GM10266 (cell line): ENCODE measurements around the gene RMND5A.

Source experiments
- DNase-seq: peaks from one replicate; pipeline ENCODE4 v3.0.0; 2012; ENCODE audit errors: extremely low spot score
- CTCF ChIP-seq: IDR thresholded peaks from 2 replicates; pipeline ENCODE4 v1.5.1; 2012; ENCODE audit warnings: mild to moderate bottlenecking, low read depth; ENCODE audit not compliant: control insufficient read depth, insufficient read depth; ENCODE audit errors: missing control alignments

Gene RMND5A

GRCh38 chr2:86785456-86785855, 65.4 kb downstream of the RMND5A start:
- no peak for DNase-seq

DNA sequence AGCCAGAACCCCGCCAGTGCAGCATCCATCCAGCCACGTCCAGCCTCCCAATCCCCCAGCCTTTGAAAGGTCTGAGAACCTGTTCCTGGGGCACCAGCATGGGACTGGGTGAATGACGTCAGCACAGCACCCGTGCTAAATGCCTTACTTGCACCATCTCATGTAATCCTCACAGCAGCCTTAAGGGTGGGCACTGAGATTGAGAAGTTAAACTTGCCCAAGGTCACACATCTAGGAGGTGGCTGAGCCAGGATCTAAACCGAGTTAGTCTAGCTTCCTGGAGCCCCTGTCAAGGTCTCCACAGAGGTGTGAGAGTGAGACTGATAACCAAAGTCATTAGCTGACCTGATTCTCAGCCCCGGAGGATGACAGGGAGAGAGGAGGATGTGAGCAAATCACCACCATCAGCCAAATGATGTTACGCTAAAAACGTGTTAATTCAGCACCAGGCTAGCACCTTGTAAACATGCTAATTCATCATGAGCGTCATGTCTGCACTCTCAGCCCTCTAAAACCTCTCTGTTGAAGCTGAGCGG, 66.0 kb downstream of the RMND5A start:
- no peak for TF ChIP-seq CTCF
- no peak for DNase-seq

More at GRCh38 chr2:86785456-86785855, 65.4 kb downstream of the RMND5A start:
- no peak for TF ChIP-seq CTCF

DNA sequence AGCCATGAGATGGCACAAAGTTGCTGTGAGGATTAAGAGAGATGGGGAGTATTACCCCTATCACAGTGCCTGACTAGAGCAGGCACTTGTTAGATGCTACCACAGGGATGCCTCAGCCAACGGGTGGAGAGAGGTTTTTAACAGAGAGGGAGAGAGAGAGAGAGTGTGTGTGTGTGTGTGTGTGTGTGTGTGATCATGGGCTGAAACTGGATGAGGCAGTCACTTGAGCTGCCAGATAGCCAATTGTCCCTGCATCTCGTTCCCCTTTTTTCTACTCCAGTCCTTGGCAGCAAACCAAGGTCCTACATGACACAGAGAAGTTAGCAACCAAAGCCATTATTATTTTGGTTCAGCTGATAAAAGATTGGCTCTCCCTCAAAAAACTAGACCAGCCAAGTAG, 67.6 kb downstream of the RMND5A start:
- DNase-seq = no peak

GRCh38 chr2:86788165-86788564, 68.1 kb downstream of the RMND5A start:
- no peak for TF ChIP-seq CTCF

More for the DNA sequence above, 67.6 kb downstream of the RMND5A start:
- TF ChIP-seq CTCF = no peak

DNA sequence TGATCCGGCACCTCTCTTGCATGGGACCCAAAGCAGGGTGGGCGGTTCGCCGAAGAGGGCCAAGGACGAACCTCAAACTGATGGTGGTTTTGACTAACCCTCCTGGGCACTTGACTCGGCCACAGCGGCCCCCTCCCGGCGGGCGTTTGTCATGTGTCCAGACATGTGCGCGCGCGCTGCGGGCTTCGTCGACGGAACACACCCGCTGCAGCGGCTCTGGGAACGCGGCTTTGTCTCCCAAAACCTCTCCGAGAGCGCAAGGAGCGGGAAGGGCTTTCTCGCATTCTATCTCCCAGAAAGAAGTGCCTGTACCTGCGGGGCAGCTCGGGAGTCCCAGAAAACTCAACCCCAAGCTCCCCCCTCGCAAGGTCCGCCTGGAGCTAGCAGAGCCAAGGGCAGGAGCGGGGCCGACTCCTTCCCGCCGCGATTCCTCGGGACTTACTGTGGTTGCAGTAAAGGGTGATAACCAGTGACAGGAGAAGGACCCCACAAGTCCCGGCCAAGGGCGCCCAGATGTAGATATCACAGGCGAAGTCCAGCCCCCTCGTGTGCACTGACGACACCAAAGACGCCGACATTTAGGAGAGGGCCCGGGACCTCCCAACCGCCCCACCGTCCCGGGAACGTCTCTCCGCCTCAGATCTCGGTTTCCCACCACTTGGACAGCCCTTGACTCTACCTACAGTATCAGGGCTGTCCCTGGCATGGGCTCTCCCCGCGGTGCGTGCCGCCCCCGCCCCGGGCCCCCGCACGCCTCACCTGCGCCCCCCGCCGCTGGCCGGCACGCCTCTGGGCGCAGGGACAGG, 69.0 kb downstream of the RMND5A start:
- no peak for TF ChIP-seq CTCF
- no peak for DNase-seq

More at GRCh38 chr2:86788165-86788564, 68.1 kb downstream of the RMND5A start:
- DNase-seq = no peak

DNA sequence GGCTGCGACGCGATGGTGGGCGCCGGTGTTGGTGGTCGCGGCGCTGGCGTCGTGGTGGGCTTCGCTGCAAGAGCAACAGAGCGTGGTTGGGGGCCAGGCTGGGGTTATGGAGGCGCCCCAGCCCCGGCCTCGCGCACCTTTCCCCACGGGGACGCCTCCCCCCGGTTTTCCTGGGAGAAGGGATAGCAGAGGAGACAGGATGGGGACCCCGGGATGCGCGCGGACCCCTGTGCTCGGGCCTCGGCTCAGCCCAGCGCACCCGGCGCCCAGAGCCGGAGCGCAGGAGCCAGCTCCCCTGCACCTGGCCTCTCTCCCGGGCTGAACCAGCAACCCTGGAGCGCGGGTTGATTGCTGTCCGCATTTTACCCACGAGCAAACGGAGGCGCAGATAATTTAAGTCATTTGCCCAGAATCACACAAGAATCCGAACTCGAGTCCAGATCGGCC, 69.6 kb downstream of the RMND5A start:
- no peak for TF ChIP-seq CTCF
- DNase-seq = no peak

DNA sequence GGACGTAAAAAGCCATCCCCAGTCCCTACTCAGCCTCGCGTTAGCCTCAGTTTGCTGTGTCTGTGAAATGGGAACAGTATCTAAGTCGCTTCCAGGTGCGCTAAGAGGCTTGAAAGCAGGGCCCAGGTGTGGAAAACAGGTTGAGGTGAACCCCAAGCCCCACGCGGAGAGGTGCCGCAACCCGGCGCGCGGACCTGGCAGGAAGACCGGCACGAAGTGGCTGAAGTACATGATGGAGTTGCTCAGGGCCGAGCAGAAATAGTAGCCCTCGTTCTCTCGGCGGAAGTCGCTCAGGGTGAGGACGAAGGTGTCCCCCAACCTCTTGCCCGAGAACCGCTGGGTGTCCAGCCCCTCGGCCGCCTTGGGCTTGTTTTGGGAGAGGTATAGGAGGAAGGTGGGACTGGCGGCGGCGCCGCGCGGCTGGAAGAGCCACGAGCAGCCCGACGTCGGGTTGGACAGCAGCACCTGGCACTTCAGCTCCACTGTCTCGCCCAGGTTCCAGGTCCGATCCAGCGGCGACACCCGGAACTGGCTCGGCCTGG, 70.1 kb downstream of the RMND5A start:
- no peak for TF ChIP-seq CTCF
- no peak for DNase-seq
